HG02852 (cell line): ENCODE data around the gene MRPL18.
"Not testable (repeated sequence)": the region's sequence is repeated elsewhere in the genome, so short reads cannot be mapped to it uniquely, and the experiment has no call there.

Experiments used
- ATAC-seq: cut with Tn5 transposase; IDR thresholded peaks from one replicate; pipeline ENCODE4 v1.9.1; 2021; ENCODE audit warnings: mild to moderate bottlenecking, moderate library complexity; ENCODE audit not compliant: unreplicated experiment

The MRPL18 gene

GRCh38 chr6:159769470-159769869 is 20.8 kb upstream of the MRPL18 start:
- no peak for ATAC-seq

- no peak for ATAC-seq
Observed at GRCh38 chr6:159772196-159772595, 18.1 kb upstream of the MRPL18 start.

GRCh38 chr6:159777240-159777904 is 12.9 kb upstream of the MRPL18 start:
- no peak for ATAC-seq

- no peak for ATAC-seq
Observed at GRCh38 chr6:159778131-159778530, 12.1 kb upstream of the MRPL18 start.

GRCh38 chr6:159778542-159779103 is 11.6 kb upstream of the MRPL18 start:
- no peak for ATAC-seq

- ATAC-seq, result no peak
Observed at GRCh38 chr6:159788276-159788675, 2.0 kb upstream of the MRPL18 start.

GRCh38 chr6:159788753-159789376 is 1.4 kb upstream of the MRPL18 start:
- ATAC-seq, result no peak

GRCh38 chr6:159789377-159790148 is 704 bp upstream of the MRPL18 start, which contains the start of gene TCP1:
Gene TCP1 (minus strand): TSS chr6:159789602. CDS start chr6:159789468, 134 bp downstream.
- ATAC-seq, result peak; percentile 70

GRCh38 chr6:159790956-159791598 is 810 bp downstream of the MRPL18 start:
- no peak for ATAC-seq

- not testable (repeated sequence) for ATAC-seq
Observed at GRCh38 chr6:159794976-159795375, 4.7 kb downstream of the MRPL18 start.

GRCh38 chr6:159797554-159797953 is 7.3 kb downstream of the MRPL18 start:
- no peak for ATAC-seq

- no peak for ATAC-seq
Observed at GRCh38 chr6:159800141-159800865, 10.0 kb downstream of the MRPL18 start, which contains the start of gene PNLDC1. Gene PNLDC1 (plus strand): TSS chr6:159800276. CDS start chr6:159800308, 32 bp downstream.

GRCh38 chr6:159801935-159802334 is 11.7 kb downstream of the MRPL18 start:
- no peak for ATAC-seq

GRCh38 chr6:159804504-159804903 is 14.2 kb downstream of the MRPL18 start:
- no peak for ATAC-seq

GRCh38 chr6:159805440-159806020 is 15.3 kb downstream of the MRPL18 start:
- no peak for ATAC-seq

- ATAC-seq, result no peak
Observed at GRCh38 chr6:159806021-159806458, 15.8 kb downstream of the MRPL18 start.

- ATAC-seq, result no peak
Observed at GRCh38 chr6:159807150-159807858, 17.0 kb downstream of the MRPL18 start.

- no peak for ATAC-seq
Observed at GRCh38 chr6:159808647-159809046, 18.4 kb downstream of the MRPL18 start.

GRCh38 chr6:159809149-159809548 is 18.9 kb downstream of the MRPL18 start:
- no peak for ATAC-seq
